Kidney (tissue), 14 donors: Measurements from ENCODE around the gene KRT37. TPM values are rescaled to one million over a fixed set of nuclear protein-coding genes. Genes with fewer than 3 reads are reported as not detected.

Experiments used
- DNase-seq, 5 donors: peaks; one replicate each; pipeline ENCODE4 v3.0.0-alpha.2; 2013 to 2020
- FAIRE-seq: peaks from 2 replicates; lab custom pipeline; 2012; peaks lifted over from hg19 to GRCh38; lab: Jason Lieb, UNC
- H3K27ac ChIP-seq, 2 donors: one replicate each; pipeline ENCODE4 v1.7.0; 2013; ENCODE audit warnings: low read depth in 2 of 2, low read length in 2 of 2, inconsistent platforms in 1 of 2
- H3K27me3 ChIP-seq: one replicate; pipeline ENCODE4 v1.7.1; 2013; ENCODE audit warnings: low read length, inconsistent platforms; ENCODE audit not compliant: control insufficient read depth, insufficient read depth
- H3K36me3 ChIP-seq, 3 donors: one replicate each; pipeline versions ENCODE4 v1.7.0 to v1.7.1; 2013; ENCODE audit warnings: low read length in 3 of 3, control low read depth in 1 of 3, inconsistent platforms in 1 of 3; ENCODE audit not compliant: insufficient read depth in 3 of 3, control insufficient read depth in 2 of 3
- H3K4me1 ChIP-seq, 3 donors: one replicate each; pipeline versions ENCODE4 v1.7.0 to v1.7.1; 2013; ENCODE audit warnings: low read length in 3 of 3, inconsistent platforms in 1 of 3, low read depth in 1 of 3; ENCODE audit not compliant: control insufficient read depth in 2 of 3, insufficient read depth in 2 of 3
- H3K4me3 ChIP-seq, 3 donors: one replicate each; pipeline versions ENCODE4 v1.7.0 to v1.8.1; 2013; ENCODE audit warnings: low read length in 3 of 3, control low read depth in 1 of 3, inconsistent platforms in 1 of 3
- H3K9ac ChIP-seq, 3 donors: one replicate each; pipeline versions ENCODE4 v1.7.0 to v1.7.1; 2013; ENCODE audit warnings: low read length in 3 of 3, control low read depth in 1 of 3, inconsistent platforms in 1 of 3
- H3K9me3 ChIP-seq, 3 donors: one replicate each; pipeline versions ENCODE4 v1.7.0 to v1.7.1; 2013; ENCODE audit warnings: low read length in 3 of 3, control low read depth in 1 of 3, inconsistent platforms in 1 of 3; ENCODE audit not compliant: control insufficient read depth in 2 of 3, insufficient read depth in 1 of 3
- intact Hi-C: fragments of 100-400 bp; cut with DNase I; formaldehyde crosslinking; loops from one replicate; pipeline ENCODE4 v1.11.1; 2022
- polyA plus RNA-seq: library from polyadenylated mRNA; stranded (reverse); fragments of 350-450 nt; fragmentation: Illumina TruSeq; extraction: RNeasy Lipid Tissue Mini Kit (QIAGEN cat#74804); gene quantifications from one replicate; pipeline ENCODE4 v1.2.3, GENCODE V29; 2014; ENCODE audit warnings: low read depth, low replicate concordance; ENCODE audit not compliant: insufficient read depth
- total RNA-seq: library from RNA; stranded (reverse); fragmentation: NEBNext Ultra II Directional; extraction: Animal tissue kit (Norgen Biotek cat#: 25700); gene quantifications from one replicate; pipeline ENCODE4 v1.2.1, GENCODE V29; 2021
- TF ChIP-seq, protein P1 (sequence below): IDR thresholded peaks from 3 replicates; pipeline ENCODE4 v1.5.1; 2012; ENCODE audit warnings: mild to moderate bottlenecking, moderate library complexity, borderline replicate concordance; ENCODE audit not compliant: insufficient read depth; ENCODE audit errors: extremely low read depth
- donor health status: control.
- donor health status: control.
- donor health status: control.
- donor health status: control.
- donor health status: control.
- donor health status: DM: yes; HTN: yes; CAD: no.
- donor health status: Normal renal cell carcinoma (clear cell type).

KRT37 gene
- total and polyA plus RNA-seq, 2 donors from 2014 or later: not detected

DNA sequence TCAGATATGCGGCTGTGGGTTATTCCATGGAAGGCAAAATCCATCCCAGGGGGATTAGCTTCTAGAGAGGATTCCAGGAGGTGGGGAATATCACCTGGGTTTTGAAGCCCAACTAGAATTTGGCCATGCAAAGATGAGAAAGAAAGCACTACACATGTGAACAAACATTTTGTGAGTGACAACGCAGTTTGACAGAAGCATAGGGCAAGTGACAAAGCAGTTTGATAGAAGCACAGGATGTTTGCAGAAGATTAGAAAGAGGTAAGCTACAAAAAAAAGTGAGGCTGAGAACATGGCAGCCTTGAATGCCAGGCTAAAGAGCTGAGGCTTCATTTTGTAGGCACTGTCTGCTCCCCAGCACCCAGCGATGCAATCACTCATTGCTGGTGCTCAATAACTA is 28.7 kb upstream of the KRT37 start:
- DNase-seq: no peak
- H3K36me3 ChIP-seq: no peaks in the 10 kb centered on the region
- no peak for FAIRE-seq

DNA sequence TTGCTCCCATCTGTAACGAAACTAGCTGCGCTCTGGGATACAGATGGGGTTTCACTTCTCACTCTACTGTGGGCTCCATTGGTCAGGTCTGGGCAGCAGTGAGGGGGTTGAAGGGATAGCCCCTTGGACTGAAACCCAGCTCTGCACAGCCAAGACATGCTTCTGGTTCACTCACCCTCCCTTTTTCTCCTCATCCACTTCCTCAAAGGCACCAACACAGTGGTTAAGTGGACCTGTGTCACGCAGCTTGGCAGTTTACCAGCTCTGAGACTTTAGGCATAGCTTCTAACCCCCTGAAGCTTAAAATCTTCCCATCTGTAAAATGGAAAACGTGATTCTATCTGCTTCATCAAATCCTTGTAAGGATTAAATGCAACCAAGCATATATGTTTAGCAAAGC is 27.9 kb upstream of the KRT37 start:
- TF ChIP-seq, protein P1, sequence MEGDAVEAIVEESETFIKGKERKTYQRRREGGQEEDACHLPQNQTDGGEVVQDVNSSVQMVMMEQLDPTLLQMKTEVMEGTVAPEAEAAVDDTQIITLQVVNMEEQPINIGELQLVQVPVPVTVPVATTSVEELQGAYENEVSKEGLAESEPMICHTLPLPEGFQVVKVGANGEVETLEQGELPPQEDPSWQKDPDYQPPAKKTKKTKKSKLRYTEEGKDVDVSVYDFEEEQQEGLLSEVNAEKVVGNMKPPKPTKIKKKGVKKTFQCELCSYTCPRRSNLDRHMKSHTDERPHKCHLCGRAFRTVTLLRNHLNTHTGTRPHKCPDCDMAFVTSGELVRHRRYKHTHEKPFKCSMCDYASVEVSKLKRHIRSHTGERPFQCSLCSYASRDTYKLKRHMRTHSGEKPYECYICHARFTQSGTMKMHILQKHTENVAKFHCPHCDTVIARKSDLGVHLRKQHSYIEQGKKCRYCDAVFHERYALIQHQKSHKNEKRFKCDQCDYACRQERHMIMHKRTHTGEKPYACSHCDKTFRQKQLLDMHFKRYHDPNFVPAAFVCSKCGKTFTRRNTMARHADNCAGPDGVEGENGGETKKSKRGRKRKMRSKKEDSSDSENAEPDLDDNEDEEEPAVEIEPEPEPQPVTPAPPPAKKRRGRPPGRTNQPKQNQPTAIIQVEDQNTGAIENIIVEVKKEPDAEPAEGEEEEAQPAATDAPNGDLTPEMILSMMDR: no peak
- no peak overlapping the region for H3K9ac ChIP-seq
- no peak for FAIRE-seq

More for the DNA sequence above, 28.7 kb upstream of the KRT37 start:
- Histone ChIP-seq H3K27me3 (no peaks in the 10 kb centered on the region), H3K9me3 (no peaks in the 10 kb centered on the region), H3K9ac (no peak overlapping the region), H3K4me3 (no peak overlapping the region), H3K27ac (no peak overlapping the region), H3K4me1 (no peaks in the 10 kb centered on the region)
- intact Hi-C loops: no loop called here
- TF ChIP-seq, protein P1: no peak

DNA sequence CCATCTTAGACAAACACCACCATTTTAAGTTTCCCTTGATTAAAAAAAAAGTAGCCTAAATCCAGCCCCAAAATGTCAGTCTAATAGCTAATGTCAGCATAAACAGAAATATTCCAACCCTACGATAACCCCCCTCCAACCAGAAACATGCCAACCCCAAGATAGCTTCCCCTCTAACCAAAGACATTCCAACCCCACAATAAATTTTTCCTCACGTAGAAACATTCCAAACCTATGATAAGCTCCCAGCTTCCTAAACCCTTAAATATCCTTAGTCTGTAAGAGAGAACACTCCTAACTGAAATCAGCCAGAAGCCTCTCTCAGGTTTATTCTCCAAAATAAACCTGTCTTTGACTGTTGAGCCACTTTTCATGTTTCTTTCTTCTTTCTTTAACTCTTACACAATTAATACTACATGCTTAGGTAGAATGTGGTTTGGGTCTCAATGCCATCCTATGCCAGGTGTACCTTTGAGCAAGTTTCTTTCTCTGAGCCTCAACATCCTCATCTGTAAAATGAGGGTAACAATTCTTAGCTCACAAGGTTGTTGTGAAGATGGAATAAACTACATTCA is 26.9 kb upstream of the KRT37 start:
- no peak overlapping the region for H3K4me3 ChIP-seq
- intact Hi-C loops: no loop called here
- no peaks in the 10 kb centered on the region for H3K27me3 ChIP-seq
- TF ChIP-seq, protein P1: no peak
- DNase-seq: no peak
- FAIRE-seq: no peak
- no peaks in the 10 kb centered on the region for H3K4me1 ChIP-seq
- H3K9me3 ChIP-seq: no peaks in the 10 kb centered on the region
- no peak overlapping the region for H3K27ac ChIP-seq
- H3K36me3 ChIP-seq: no peaks in the 10 kb centered on the region
- H3K9ac ChIP-seq: no peak overlapping the region

More for the DNA sequence above, 27.9 kb upstream of the KRT37 start:
- H3K36me3 ChIP-seq: no peaks in the 10 kb centered on the region
- intact Hi-C loops: no loop called here
- no peak for DNase-seq
- H3K4me1 ChIP-seq: no peaks in the 10 kb centered on the region
- no peak overlapping the region for H3K4me3 ChIP-seq
- no peaks in the 10 kb centered on the region for H3K27me3 ChIP-seq
- no peaks in the 10 kb centered on the region for H3K9me3 ChIP-seq
- no peak overlapping the region for H3K27ac ChIP-seq

DNA sequence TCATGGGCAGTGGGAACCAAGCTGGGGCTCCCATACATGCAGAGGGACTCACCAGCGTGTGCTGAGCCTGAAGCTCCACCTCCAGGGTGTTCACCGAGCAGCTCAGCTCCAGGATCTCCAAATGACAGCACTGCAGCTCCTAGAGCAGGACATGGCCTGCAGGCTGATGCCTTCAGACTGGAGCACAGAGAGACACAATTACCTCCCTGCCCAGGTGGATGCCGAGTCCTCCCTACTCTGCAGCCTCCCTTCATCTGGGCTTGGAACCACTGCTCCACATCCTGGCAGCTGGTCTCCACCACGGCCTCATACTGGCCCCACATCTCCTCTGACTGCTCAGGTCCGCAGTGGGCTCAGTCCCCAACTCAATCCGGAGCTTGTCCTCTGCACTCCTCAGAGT is 24.6 kb upstream of the KRT37 start:
- H3K27me3 ChIP-seq: no peaks in the 10 kb centered on the region
- DNase-seq: no peak
- TF ChIP-seq, protein P1: no peak
- intact Hi-C loops: no loop called here
- no peak for FAIRE-seq
- no peak overlapping the region for H3K4me3 ChIP-seq
- no peak overlapping the region for H3K9ac ChIP-seq
- no peaks in the 10 kb centered on the region for H3K4me1 ChIP-seq
- H3K9me3 ChIP-seq: no peaks in the 10 kb centered on the region
- no peak overlapping the region for H3K27ac ChIP-seq
- H3K36me3 ChIP-seq: no peaks in the 10 kb centered on the region
